ENCODE measurements around the gene LRRK2. TPM values are rescaled to one million over a fixed set of nuclear protein-coding genes. Genes with fewer than 3 reads are reported as not detected.

Gene LRRK2
- total RNA-seq, 4 donors from 2014 or later = 24.0 to 32.8 (median 29.2) TPM

GRCh38 chr12:40335991-40336390, 111.2 kb downstream of the LRRK2 start:
- intact Hi-C loops (cut with DNase I) = no loop called here
- H3K9me3 ChIP-seq = peaks cover 0 to 2% (median under 1%) of the 10 kb centered on the region in 4 donors
- peak overlapping the region; percentile 0 to 35 (median 6) for H3K27ac ChIP-seq (replicated peaks in 1 of 4)
- H3K4me1 ChIP-seq = peaks cover 0 to 53% (median 42%) of the 10 kb centered on the region in 4 donors
- TF ChIP-seq, protein P1, sequence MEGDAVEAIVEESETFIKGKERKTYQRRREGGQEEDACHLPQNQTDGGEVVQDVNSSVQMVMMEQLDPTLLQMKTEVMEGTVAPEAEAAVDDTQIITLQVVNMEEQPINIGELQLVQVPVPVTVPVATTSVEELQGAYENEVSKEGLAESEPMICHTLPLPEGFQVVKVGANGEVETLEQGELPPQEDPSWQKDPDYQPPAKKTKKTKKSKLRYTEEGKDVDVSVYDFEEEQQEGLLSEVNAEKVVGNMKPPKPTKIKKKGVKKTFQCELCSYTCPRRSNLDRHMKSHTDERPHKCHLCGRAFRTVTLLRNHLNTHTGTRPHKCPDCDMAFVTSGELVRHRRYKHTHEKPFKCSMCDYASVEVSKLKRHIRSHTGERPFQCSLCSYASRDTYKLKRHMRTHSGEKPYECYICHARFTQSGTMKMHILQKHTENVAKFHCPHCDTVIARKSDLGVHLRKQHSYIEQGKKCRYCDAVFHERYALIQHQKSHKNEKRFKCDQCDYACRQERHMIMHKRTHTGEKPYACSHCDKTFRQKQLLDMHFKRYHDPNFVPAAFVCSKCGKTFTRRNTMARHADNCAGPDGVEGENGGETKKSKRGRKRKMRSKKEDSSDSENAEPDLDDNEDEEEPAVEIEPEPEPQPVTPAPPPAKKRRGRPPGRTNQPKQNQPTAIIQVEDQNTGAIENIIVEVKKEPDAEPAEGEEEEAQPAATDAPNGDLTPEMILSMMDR (IDR thresholded peaks at IDR 0.05) = no peak
- TF ChIP-seq EP300 (IDR thresholded peaks at IDR 0.05) = no peak
- no peak for TF ChIP-seq POLR2A (IDR thresholded peaks at IDR 0.05; ENCODE audit: low read depth)
- TF ChIP-seq POLR2AphosphoS5 (IDR thresholded peaks at IDR 0.05) = no peak
- H3K36me3 ChIP-seq = peaks cover 0 to 43% (median 22%) of the 10 kb centered on the region in 4 donors
- 90% methylated on average over 2 of the region's 2 CpGs for WGBS
- no peak overlapping the region for H3K4me3 ChIP-seq
- no peak for DNase-seq (ENCODE audit: extremely low spot score)
- H3K27me3 ChIP-seq = no peaks in the 10 kb centered on the region

GRCh38 chr12:40336573-40337199, 111.9 kb downstream of the LRRK2 start:
- peaks cover 0 to 55% (median 48%) of the 10 kb centered on the region in 4 donors for H3K4me1 ChIP-seq
- no peak overlapping the region for H3K4me3 ChIP-seq
- DNase-seq (ENCODE audit: extremely low spot score) = no peak
- TF ChIP-seq POLR2A (IDR thresholded peaks at IDR 0.05; ENCODE audit: low read depth) = no peak
- TF ChIP-seq, protein P1 (IDR thresholded peaks at IDR 0.05) = peak; percentile 47 to 67 (median 49)
- no peaks in the 10 kb centered on the region for H3K27me3 ChIP-seq
- no peaks in the 10 kb centered on the region for H3K9me3 ChIP-seq
- intact Hi-C loops (cut with DNase I) = no loop called here
- 50% methylated on average over 1 of the region's 1 CpG for WGBS
- H3K36me3 ChIP-seq = peaks cover 0 to 43% (median 19%) of the 10 kb centered on the region in 4 donors
- H3K27ac ChIP-seq (replicated peaks in 1 of 4) = peak overlapping the region in 3 of 4 donors; percentile 1 to 61 (median 35)

GRCh38 chr12:40338071-40338470, 113.3 kb downstream of the LRRK2 start:
- peaks cover 0 to 55% (median 53%) of the 10 kb centered on the region in 4 donors for H3K4me1 ChIP-seq
- TF ChIP-seq POLR2AphosphoS5 (IDR thresholded peaks at IDR 0.05) (no peak), EP300 (IDR thresholded peaks at IDR 0.05) (no peak), POLR2A (IDR thresholded peaks at IDR 0.05; ENCODE audit: low read depth) (no peak)
- TF ChIP-seq, protein P1 (IDR thresholded peaks at IDR 0.05) = no peak
- no peaks in the 10 kb centered on the region for H3K9me3 ChIP-seq
- H3K27me3 ChIP-seq = no peaks in the 10 kb centered on the region
- peak overlapping the region in 3 of 4 donors; percentile 45 to 61 (median 46) for H3K27ac ChIP-seq (replicated peaks in 1 of 4)
- WGBS = 24% methylated on average over 1 of the region's 1 CpG
- no peak for DNase-seq (ENCODE audit: extremely low spot score)
- no peak overlapping the region for H3K4me3 ChIP-seq
- intact Hi-C loops (cut with DNase I) = no loop called here
- H3K36me3 ChIP-seq = peaks cover 0 to 38% (median 18%) of the 10 kb centered on the region in 4 donors

GRCh38 chr12:40338621-40339020, 113.8 kb downstream of the LRRK2 start:
- Histone ChIP-seq H3K9me3 (no peaks in the 10 kb centered on the region), H3K4me1 (peaks cover 0 to 55% (median 53%) of the 10 kb centered on the region in 4 donors), H3K4me3 (no peak overlapping the region), H3K27me3 (no peaks in the 10 kb centered on the region), H3K27ac (replicated peaks in 1 of 4) (peak overlapping the region; percentile 6 to 63 (median 40)), H3K36me3 (peaks cover 0 to 38% (median 14%) of the 10 kb centered on the region in 4 donors)
- intact Hi-C loops (cut with DNase I) = no loop called here
- no peak for DNase-seq (ENCODE audit: extremely low spot score)
- TF ChIP-seq POLR2AphosphoS5 (IDR thresholded peaks at IDR 0.05) (no peak), EP300 (IDR thresholded peaks at IDR 0.05) (no peak), POLR2A (IDR thresholded peaks at IDR 0.05; ENCODE audit: low read depth) (no peak)
- TF ChIP-seq, protein P1 (IDR thresholded peaks at IDR 0.05) = no peak
